ENCODE results near the gene SLC39A11.

Gene SLC39A11

DNA sequence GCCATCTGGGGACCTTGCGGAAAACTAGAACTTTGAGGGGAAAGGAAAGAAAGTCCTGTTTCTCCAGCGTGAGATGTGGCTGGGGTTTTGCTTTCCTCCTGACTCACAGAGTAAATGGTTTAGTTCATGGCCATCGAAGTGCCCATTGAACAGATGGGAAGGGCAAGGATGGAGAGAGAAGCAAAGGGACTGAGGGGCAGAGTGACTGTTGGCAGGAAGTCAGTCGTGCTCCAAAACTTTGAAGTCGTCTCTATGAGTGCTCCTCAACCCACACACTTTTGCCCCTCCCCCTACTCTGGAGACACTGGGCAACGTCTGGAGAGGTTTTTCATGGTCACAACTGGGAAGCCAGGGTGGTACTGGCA lies 476.9 kb downstream of the SLC39A11 start:
- H3K27ac ChIP-seq (ENCODE audit: low read depth in 2 of 2, low read length in 2 of 2): peak overlapping the region; percentile 88 to 89

DNA sequence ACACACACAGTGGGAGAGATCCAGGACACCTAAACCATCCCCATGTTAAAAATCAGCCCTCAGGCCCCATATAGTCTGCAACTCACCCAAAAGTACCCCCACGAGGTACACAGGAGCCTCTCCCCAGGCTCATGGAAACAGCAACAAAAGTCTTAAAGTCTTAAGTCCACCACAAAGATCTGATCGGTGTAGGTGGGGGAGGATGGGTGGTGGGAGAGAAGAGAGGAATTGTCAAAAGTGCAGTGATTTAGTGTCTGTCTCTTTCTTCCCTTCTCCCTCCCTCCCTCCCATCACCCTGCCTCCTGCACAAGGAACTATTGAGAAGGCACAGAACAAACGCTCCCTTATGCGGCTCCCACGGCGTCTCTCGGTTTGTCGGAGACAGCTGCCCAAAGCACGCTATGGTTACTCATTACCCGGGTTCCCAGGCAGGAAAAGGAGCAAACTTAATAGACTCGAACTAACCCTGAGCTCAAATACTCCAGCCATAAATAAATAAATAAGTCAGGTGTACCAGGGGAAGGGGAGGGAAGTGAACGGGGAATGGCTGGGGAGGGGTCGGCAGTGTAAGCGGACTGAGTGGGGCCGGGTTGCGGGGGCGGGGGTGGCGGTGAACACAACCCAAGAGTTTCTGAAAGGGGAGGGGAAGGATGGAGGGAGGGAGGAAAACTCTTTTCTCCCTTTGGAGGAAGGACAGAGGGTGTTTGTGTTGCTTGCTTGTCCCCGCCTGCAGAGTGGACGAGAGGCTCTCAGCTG lies 477.4 kb downstream of the SLC39A11 start:
- peak overlapping the region; percentile 88 to 89 for H3K27ac ChIP-seq (ENCODE audit: low read depth in 2 of 2, low read length in 2 of 2)
- H3K4me3 ChIP-seq (ENCODE audit: low read length in 2 of 2): peak overlapping the region; percentile 36 to 53
- peak overlapping the region; percentile 54 to 58 for H3K9ac ChIP-seq (ENCODE audit: low read depth in 1 of 2, low read length in 2 of 2)
- H3K36me3 ChIP-seq (ENCODE audit: control insufficient read depth in 2 of 2, insufficient read depth in 2 of 2, low read length in 2 of 2): no peaks in the 10 kb centered on the region
- no peaks in the 10 kb centered on the region for H3K9me3 ChIP-seq (ENCODE audit: control insufficient read depth in 2 of 2, low read length in 2 of 2)
- H3K27me3 ChIP-seq (ENCODE audit: control insufficient read depth in 2 of 2, insufficient read depth in 2 of 2, low read length in 2 of 2): peaks cover 0 to 4% of the 10 kb centered on the region in 2 donors
- peaks cover 46 to 58% of the 10 kb centered on the region in 2 donors for H3K4me1 ChIP-seq (ENCODE audit: control insufficient read depth in 2 of 2, insufficient read depth in 2 of 2, low read length in 2 of 2)

More for the DNA sequence above, 476.9 kb downstream of the SLC39A11 start:
- Histone ChIP-seq H3K9ac (ENCODE audit: low read depth in 1 of 2, low read length in 2 of 2) (peak overlapping the region; percentile 47 to 58), H3K4me1 (ENCODE audit: control insufficient read depth in 2 of 2, insufficient read depth in 2 of 2, low read length in 2 of 2) (peaks cover 46 to 55% of the 10 kb centered on the region in 2 donors), H3K36me3 (ENCODE audit: control insufficient read depth in 2 of 2, insufficient read depth in 2 of 2, low read length in 2 of 2) (no peaks in the 10 kb centered on the region), H3K4me3 (ENCODE audit: low read length in 2 of 2) (peak overlapping the region; percentile 36 to 53), H3K27me3 (ENCODE audit: control insufficient read depth in 2 of 2, insufficient read depth in 2 of 2, low read length in 2 of 2) (peaks cover 0 to 4% of the 10 kb centered on the region in 2 donors), H3K9me3 (ENCODE audit: control insufficient read depth in 2 of 2, low read length in 2 of 2) (no peaks in the 10 kb centered on the region)

DNA sequence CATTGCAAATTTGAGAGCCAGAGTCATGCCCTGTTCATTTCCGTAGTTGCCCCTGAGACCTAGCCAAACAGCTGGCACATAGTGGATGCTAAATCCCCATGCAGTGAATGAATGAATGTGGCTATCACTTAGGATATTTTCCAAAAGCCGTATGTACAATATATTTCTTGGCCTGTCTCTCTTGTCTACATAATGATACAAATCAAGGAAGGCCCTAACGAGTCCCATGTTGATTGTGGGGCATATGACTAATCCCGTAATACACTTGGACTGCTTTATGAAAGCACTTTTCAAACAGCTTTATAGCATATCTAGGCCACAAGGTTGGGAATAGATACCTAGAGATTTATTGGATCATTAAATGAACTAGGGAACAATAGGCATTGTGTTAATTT lies 478.0 kb downstream of the SLC39A11 start:
- peak overlapping the region; percentile 88 to 89 for H3K27ac ChIP-seq (ENCODE audit: low read depth in 2 of 2, low read length in 2 of 2)
- no peaks in the 10 kb centered on the region for H3K36me3 ChIP-seq (ENCODE audit: control insufficient read depth in 2 of 2, insufficient read depth in 2 of 2, low read length in 2 of 2)
- H3K9me3 ChIP-seq (ENCODE audit: control insufficient read depth in 2 of 2, low read length in 2 of 2): no peaks in the 10 kb centered on the region
- H3K4me1 ChIP-seq (ENCODE audit: control insufficient read depth in 2 of 2, insufficient read depth in 2 of 2, low read length in 2 of 2): peaks cover 48 to 63% of the 10 kb centered on the region in 2 donors
- peak overlapping the region; percentile 7 to 53 for H3K4me3 ChIP-seq (ENCODE audit: low read length in 2 of 2)
- H3K27me3 ChIP-seq (ENCODE audit: control insufficient read depth in 2 of 2, insufficient read depth in 2 of 2, low read length in 2 of 2): peaks cover 0 to 4% of the 10 kb centered on the region in 2 donors
- peak overlapping the region; percentile 0 to 54 for H3K9ac ChIP-seq (ENCODE audit: low read depth in 1 of 2, low read length in 2 of 2)

DNA sequence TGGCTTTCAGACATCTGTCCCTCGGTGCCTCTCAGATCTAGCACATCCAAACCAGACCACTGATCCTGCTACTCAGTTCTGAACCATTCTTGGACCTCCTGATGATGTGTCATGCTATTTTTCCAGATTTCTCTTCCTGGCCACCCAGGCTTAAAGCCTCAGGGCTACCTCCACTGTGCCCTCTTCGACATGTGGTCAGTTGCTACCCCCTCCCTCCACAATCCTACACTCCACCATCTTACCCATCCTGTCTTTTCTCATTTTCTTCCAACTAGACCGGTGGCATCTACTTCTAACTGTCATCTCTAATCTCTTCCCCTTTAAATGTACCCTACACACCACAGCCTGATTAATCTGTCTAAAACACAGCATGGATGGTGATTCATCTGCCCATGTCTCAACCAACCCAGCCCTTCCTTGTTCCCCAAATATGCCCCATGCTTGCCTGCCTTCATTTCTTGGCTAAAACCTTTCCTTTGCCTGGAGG lies 478.6 kb downstream of the SLC39A11 start:
- H3K27ac ChIP-seq (ENCODE audit: low read depth in 2 of 2, low read length in 2 of 2): peak overlapping the region; percentile 88 to 89
- peaks cover 0 to 4% of the 10 kb centered on the region in 2 donors for H3K27me3 ChIP-seq (ENCODE audit: control insufficient read depth in 2 of 2, insufficient read depth in 2 of 2, low read length in 2 of 2)
- H3K9me3 ChIP-seq (ENCODE audit: control insufficient read depth in 2 of 2, low read length in 2 of 2): no peaks in the 10 kb centered on the region

DNA sequence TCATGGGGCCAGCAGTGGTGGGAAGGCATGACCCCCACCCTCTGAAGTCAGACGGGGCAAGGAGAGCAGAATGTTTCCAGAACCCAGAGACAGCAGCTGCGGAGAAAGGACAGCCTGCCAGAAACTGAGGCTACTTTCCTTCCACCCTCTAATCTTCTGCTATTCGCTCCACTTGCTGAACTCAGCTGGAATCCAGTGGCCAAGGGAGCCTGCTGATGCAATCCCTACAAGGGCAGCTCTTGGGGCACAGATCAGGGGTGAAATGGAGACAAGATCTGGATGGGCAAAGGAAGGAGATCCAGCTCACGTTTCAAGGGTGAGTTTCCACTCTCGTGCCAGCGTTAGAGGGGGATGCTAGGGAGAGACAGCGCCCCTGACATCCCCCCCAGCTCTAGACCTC lies 479.1 kb downstream of the SLC39A11 start:
- H3K27ac ChIP-seq (ENCODE audit: low read depth in 2 of 2, low read length in 2 of 2): peak overlapping the region; percentile 88 to 89
- peaks cover 0 to 4% of the 10 kb centered on the region in 2 donors for H3K27me3 ChIP-seq (ENCODE audit: control insufficient read depth in 2 of 2, insufficient read depth in 2 of 2, low read length in 2 of 2)
- peak overlapping the region in 1 of 2 donors; percentile 26 for H3K9ac ChIP-seq (ENCODE audit: low read depth in 1 of 2, low read length in 2 of 2)
- H3K36me3 ChIP-seq (ENCODE audit: control insufficient read depth in 2 of 2, insufficient read depth in 2 of 2, low read length in 2 of 2): no peaks in the 10 kb centered on the region
- no peak overlapping the region for H3K4me3 ChIP-seq (ENCODE audit: low read length in 2 of 2)
- H3K9me3 ChIP-seq (ENCODE audit: control insufficient read depth in 2 of 2, low read length in 2 of 2): no peaks in the 10 kb centered on the region
- peaks cover 44 to 62% of the 10 kb centered on the region in 2 donors for H3K4me1 ChIP-seq (ENCODE audit: control insufficient read depth in 2 of 2, insufficient read depth in 2 of 2, low read length in 2 of 2)

More for the DNA sequence above, 478.6 kb downstream of the SLC39A11 start:
- Histone ChIP-seq H3K9ac (ENCODE audit: low read depth in 1 of 2, low read length in 2 of 2) (peak overlapping the region; percentile 0 to 26), H3K36me3 (ENCODE audit: control insufficient read depth in 2 of 2, insufficient read depth in 2 of 2, low read length in 2 of 2) (no peaks in the 10 kb centered on the region), H3K4me3 (ENCODE audit: low read length in 2 of 2) (no peak overlapping the region), H3K4me1 (ENCODE audit: control insufficient read depth in 2 of 2, insufficient read depth in 2 of 2, low read length in 2 of 2) (peaks cover 48 to 67% of the 10 kb centered on the region in 2 donors)

DNA sequence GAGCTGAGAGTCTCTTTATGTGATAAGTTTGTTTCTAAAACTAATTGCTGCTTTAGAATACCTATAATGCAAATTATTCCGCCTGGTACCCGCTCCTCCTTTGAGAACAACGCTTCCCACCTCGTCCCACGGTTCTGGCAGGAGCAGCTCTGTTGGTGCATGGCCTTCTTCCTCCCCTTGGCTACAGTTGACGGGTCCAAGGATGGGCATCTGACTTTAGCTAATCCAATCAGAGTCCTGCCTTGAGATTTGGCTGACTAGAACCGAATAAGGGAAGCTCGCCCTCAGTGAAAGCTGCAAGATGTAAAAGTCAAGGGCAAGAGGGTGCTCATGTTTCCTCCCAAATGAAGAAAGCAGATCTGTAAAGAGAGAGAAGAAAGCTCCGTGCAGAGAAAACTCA lies 481.3 kb downstream of the SLC39A11 start:
- Histone ChIP-seq H3K36me3 (ENCODE audit: control insufficient read depth in 2 of 2, insufficient read depth in 2 of 2, low read length in 2 of 2) (no peaks in the 10 kb centered on the region), H3K27ac (ENCODE audit: low read depth in 2 of 2, low read length in 2 of 2) (no peak overlapping the region), H3K4me1 (ENCODE audit: control insufficient read depth in 2 of 2, insufficient read depth in 2 of 2, low read length in 2 of 2) (peaks cover 25 to 41% of the 10 kb centered on the region in 2 donors), H3K4me3 (ENCODE audit: low read length in 2 of 2) (no peak overlapping the region), H3K27me3 (ENCODE audit: control insufficient read depth in 2 of 2, insufficient read depth in 2 of 2, low read length in 2 of 2) (peaks cover 0 to 4% of the 10 kb centered on the region in 2 donors), H3K9ac (ENCODE audit: low read depth in 1 of 2, low read length in 2 of 2) (no peak overlapping the region), H3K9me3 (ENCODE audit: control insufficient read depth in 2 of 2, low read length in 2 of 2) (no peaks in the 10 kb centered on the region)

DNA sequence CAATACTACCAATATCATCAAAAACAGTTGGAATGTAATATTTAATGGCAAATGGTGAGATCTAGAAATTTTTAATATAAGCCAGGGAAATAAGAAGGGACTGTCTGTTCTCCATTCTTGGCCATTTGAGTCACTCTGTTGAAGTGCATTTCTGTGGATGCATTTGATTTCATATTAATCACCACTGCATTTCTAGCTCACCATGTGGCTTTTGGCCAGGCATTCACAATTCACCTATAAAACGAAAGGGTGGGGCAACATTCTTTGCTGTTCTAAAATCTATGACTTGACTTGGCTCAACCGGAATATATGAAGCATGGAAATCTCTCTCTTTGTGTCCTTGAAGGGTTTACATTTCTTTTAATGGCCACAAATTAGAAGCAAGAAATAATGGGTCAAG lies 483.0 kb downstream of the SLC39A11 start:
- Histone ChIP-seq H3K9ac (ENCODE audit: low read depth in 1 of 2, low read length in 2 of 2) (peak overlapping the region in 1 of 2 donors; percentile 10), H3K27ac (ENCODE audit: low read depth in 2 of 2, low read length in 2 of 2) (peak overlapping the region; percentile 52 to 57)

DNA sequence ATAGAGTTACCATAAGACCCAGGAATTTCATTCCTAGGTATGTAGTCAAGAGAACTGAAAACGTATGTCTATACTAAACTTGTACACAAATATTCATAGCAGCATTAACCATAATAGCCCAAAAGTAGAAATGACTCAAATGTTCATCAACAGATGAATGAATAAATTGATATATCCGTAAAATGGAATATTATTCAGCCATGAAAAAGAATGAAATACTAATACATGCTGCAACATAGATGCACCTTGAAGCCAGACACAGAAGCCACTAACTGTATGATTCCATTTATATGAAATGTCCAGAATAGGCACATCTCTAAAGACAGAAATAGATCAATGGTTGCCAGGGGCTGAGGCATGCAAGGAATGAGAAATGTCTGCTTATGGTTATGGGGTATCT lies 484.1 kb downstream of the SLC39A11 start:
- H3K4me1 ChIP-seq (ENCODE audit: control insufficient read depth in 2 of 2, insufficient read depth in 2 of 2, low read length in 2 of 2): peaks cover 8 to 17% of the 10 kb centered on the region in 2 donors
- peaks cover 0 to 3% of the 10 kb centered on the region in 2 donors for H3K27me3 ChIP-seq (ENCODE audit: control insufficient read depth in 2 of 2, insufficient read depth in 2 of 2, low read length in 2 of 2)
- no peak overlapping the region for H3K4me3 ChIP-seq (ENCODE audit: low read length in 2 of 2)
- no peaks in the 10 kb centered on the region for H3K36me3 ChIP-seq (ENCODE audit: control insufficient read depth in 2 of 2, insufficient read depth in 2 of 2, low read length in 2 of 2)
- H3K9ac ChIP-seq (ENCODE audit: low read depth in 1 of 2, low read length in 2 of 2): no peak overlapping the region
- H3K9me3 ChIP-seq (ENCODE audit: control insufficient read depth in 2 of 2, low read length in 2 of 2): no peaks in the 10 kb centered on the region
- no peak overlapping the region for H3K27ac ChIP-seq (ENCODE audit: low read depth in 2 of 2, low read length in 2 of 2)

More for the DNA sequence above, 483.0 kb downstream of the SLC39A11 start:
- Histone ChIP-seq H3K27me3 (ENCODE audit: control insufficient read depth in 2 of 2, insufficient read depth in 2 of 2, low read length in 2 of 2) (peaks cover 0 to 4% of the 10 kb centered on the region in 2 donors), H3K4me3 (ENCODE audit: low read length in 2 of 2) (no peak overlapping the region), H3K36me3 (ENCODE audit: control insufficient read depth in 2 of 2, insufficient read depth in 2 of 2, low read length in 2 of 2) (no peaks in the 10 kb centered on the region), H3K9me3 (ENCODE audit: control insufficient read depth in 2 of 2, low read length in 2 of 2) (no peaks in the 10 kb centered on the region), H3K4me1 (ENCODE audit: control insufficient read depth in 2 of 2, insufficient read depth in 2 of 2, low read length in 2 of 2) (peaks cover 18 to 28% of the 10 kb centered on the region in 2 donors)

DNA sequence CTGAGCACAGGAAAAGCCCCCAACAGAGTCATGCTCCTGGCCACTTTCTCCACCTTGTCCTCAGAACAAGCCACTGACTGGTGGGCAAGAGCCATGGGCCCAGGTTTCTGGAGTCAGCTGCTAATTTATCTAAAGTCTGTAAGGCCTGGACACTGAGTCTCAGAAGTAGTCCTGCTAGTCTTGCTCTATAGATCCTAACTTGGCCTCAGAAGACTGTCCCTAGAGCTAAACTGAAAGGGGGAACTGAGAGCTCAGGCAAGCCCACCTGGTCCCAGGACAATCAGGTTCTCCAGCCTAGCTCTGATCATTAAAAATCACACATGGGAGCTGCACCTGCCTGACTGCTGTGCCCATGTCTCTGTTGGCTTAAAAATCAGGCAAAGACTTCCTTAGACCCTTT lies 485.8 kb downstream of the SLC39A11 start:
- Histone ChIP-seq H3K4me3 (ENCODE audit: low read length in 2 of 2) (no peak overlapping the region), H3K4me1 (ENCODE audit: control insufficient read depth in 2 of 2, insufficient read depth in 2 of 2, low read length in 2 of 2) (peaks cover 12 to 23% of the 10 kb centered on the region in 2 donors), H3K27me3 (ENCODE audit: control insufficient read depth in 2 of 2, insufficient read depth in 2 of 2, low read length in 2 of 2) (no peaks in the 10 kb centered on the region), H3K27ac (ENCODE audit: low read depth in 2 of 2, low read length in 2 of 2) (no peak overlapping the region), H3K9ac (ENCODE audit: low read depth in 1 of 2, low read length in 2 of 2) (no peak overlapping the region), H3K36me3 (ENCODE audit: control insufficient read depth in 2 of 2, insufficient read depth in 2 of 2, low read length in 2 of 2) (no peaks in the 10 kb centered on the region), H3K9me3 (ENCODE audit: control insufficient read depth in 2 of 2, low read length in 2 of 2) (no peaks in the 10 kb centered on the region)

DNA sequence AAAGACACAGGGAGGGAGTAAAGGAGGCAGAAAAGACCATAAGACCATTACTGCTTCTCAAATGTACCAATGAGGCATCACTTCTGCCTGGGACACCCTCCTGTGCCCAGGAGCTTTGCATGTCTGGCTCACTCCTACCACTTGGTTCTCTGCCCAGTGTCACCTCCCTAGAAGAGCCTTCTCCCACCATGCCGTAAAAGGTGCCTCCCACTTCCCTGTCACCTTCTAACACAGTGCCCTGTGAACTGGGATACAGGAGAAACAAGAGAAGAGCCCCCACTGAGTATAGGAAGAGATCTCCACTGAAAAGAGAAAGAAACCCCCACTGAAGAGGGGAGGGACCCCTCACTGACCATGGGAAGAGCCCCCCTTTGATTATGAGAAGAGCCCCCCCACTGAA lies 486.9 kb downstream of the SLC39A11 start:
- H3K4me1 ChIP-seq (ENCODE audit: control insufficient read depth in 2 of 2, insufficient read depth in 2 of 2, low read length in 2 of 2): peaks cover 15 to 23% of the 10 kb centered on the region in 2 donors
- H3K9me3 ChIP-seq (ENCODE audit: control insufficient read depth in 2 of 2, low read length in 2 of 2): no peaks in the 10 kb centered on the region
- no peaks in the 10 kb centered on the region for H3K36me3 ChIP-seq (ENCODE audit: control insufficient read depth in 2 of 2, insufficient read depth in 2 of 2, low read length in 2 of 2)
- H3K27me3 ChIP-seq (ENCODE audit: control insufficient read depth in 2 of 2, insufficient read depth in 2 of 2, low read length in 2 of 2): no peaks in the 10 kb centered on the region
- no peak overlapping the region for H3K9ac ChIP-seq (ENCODE audit: low read depth in 1 of 2, low read length in 2 of 2)
- no peak overlapping the region for H3K27ac ChIP-seq (ENCODE audit: low read depth in 2 of 2, low read length in 2 of 2)
- H3K4me3 ChIP-seq (ENCODE audit: low read length in 2 of 2): no peak overlapping the region

Measured in mucosa of rectum (tissue), 2 donors.